Lower leg skin (tissue), 4 donors: ENCODE data around the gene VRK2. TPM values are rescaled to one million over a fixed set of nuclear protein-coding genes. Genes with fewer than 3 reads are reported as not detected.
"Not testable (repeated sequence)": the region's sequence is repeated elsewhere in the genome, so short reads cannot be mapped to it uniquely, and the experiment has no call there.

Experiments used
- DNase-seq, 2 donors: peaks; one replicate each; pipeline ENCODE4 v3.0.0-alpha.2; 2019; ENCODE audit warnings: low spot score in 2 of 2
- H3K4me3 ChIP-seq: fragments of 200-600 bp; sonication (generic); 2 replicates; pipeline ENCODE4 v1.5.1; 2017; ENCODE audit warnings: mild to moderate bottlenecking, low read depth; ENCODE audit not compliant: poor library complexity, severe bottlenecking
- POLR2A ChIP-seq, 2 donors: fragments of 450-650 bp; IDR thresholded peaks; one replicate each; pipeline ENCODE4 v1.6.1; 2016 to 2017; ENCODE audit warnings: antibody characterized with exemption in 2 of 2, mild to moderate bottlenecking in 1 of 2, moderate library complexity in 1 of 2
- WGBS, 2 donors: methylation state at CpG; one replicate each; pipeline ENCODE4 v1.1.5; 2018; 5-methylcytosine and 5-hydroxymethylcytosine counted together
- intact Hi-C: fragments of 100-400 bp; cut with DNase I; formaldehyde crosslinking; loops from one replicate; pipeline ENCODE4 v1.15.0; 2023; ENCODE audit warnings: low total_unique reads
- total RNA-seq, 4 donors: library from RNA; depleted of rRNA; stranded (reverse); fragments of >200 nt; gene quantifications; one replicate each; pipeline ENCODE4 v1.1.0, GENCODE V29; 2016
- TF ChIP-seq, protein P1 (sequence below), 3 donors: fragments of 450-650 bp; IDR thresholded peaks; one replicate each; pipeline ENCODE4 v1.5.1; 2016; ENCODE audit warnings: antibody characterized with exemption in 3 of 3, mild to moderate bottlenecking in 3 of 3, moderate library complexity in 2 of 3

The VRK2 gene
- total RNA-seq, 4 donors from 2014 or later, result 10.7 to 18.3 (median 13.8) TPM

DNA sequence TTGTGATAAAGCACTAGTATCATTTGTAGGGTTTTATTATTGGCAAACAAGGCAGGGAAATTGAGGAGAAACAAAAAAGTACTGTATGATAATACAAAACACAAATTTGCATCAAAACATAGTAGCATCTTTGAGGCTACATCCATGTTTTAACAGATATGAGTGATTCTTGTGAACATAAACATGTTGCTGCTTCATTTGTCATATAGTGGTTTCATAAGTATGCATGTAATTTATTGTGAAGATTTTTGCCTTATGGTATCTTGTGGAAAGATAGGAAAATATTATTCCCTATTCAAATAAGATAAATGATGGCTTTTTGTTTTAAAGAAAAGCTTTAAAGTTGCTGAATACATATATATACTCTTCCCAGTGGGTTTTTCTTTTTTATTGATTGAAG, 60.3 kb downstream of the VRK2 start:
- TF ChIP-seq, protein P1, sequence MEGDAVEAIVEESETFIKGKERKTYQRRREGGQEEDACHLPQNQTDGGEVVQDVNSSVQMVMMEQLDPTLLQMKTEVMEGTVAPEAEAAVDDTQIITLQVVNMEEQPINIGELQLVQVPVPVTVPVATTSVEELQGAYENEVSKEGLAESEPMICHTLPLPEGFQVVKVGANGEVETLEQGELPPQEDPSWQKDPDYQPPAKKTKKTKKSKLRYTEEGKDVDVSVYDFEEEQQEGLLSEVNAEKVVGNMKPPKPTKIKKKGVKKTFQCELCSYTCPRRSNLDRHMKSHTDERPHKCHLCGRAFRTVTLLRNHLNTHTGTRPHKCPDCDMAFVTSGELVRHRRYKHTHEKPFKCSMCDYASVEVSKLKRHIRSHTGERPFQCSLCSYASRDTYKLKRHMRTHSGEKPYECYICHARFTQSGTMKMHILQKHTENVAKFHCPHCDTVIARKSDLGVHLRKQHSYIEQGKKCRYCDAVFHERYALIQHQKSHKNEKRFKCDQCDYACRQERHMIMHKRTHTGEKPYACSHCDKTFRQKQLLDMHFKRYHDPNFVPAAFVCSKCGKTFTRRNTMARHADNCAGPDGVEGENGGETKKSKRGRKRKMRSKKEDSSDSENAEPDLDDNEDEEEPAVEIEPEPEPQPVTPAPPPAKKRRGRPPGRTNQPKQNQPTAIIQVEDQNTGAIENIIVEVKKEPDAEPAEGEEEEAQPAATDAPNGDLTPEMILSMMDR (IDR thresholded peaks at IDR 0.05), result no peak
- no peak for TF ChIP-seq POLR2A (IDR thresholded peaks at IDR 0.05)
- H3K4me3 ChIP-seq, result no peak overlapping the region
- no peak for DNase-seq
- intact Hi-C loops, result no loop called here

DNA sequence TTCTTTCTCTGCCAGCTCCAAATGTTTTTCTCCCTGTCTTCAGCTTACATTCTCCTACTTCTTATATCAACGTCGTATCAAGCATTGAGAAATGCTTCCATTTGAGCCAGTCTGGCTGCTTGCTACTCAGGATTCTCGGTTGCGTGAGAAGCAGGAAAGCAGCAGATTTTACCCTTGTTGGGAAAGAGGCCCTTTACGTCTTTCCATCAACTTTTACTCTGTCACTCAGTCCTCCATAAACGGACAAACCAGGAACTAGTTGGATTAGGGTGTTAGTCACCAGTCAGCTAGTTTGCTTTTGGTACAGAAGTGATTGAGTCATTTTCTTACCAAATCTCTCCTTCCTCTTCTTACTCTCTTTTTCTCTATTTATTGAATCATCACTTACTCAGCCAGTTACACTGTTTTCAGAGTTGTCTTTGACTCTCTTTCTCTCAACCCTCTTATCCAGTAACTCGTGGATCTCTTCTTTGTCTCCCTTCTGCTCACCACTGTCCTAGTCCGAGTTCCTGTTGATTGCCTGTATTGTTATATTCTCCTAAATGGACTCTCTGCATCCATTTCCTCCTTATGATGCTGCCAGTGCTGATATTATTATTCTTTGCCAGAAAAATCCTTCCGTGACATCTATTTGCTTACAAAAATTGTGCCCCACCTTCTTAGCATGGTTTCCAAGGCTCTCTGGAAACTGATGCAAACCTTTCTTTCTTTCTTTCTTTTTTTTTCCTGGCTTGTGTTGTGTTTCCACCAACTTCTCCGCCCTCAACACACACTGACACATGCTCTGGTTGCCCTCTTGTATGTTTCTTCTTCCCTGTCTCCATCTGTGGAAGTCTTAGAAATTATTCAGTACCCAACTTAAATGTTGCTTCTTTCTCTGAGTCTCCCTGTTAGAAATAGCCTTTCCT, 61.5 kb downstream of the VRK2 start:
- no peak for TF ChIP-seq POLR2A (IDR thresholded peaks at IDR 0.05)
- intact Hi-C loops, result no loop called here
- WGBS, 2 donors, result 76 to 77% methylated on average over 10 of the region's 10 CpGs
- no peak for DNase-seq
- H3K4me3 ChIP-seq, result no peak overlapping the region

DNA sequence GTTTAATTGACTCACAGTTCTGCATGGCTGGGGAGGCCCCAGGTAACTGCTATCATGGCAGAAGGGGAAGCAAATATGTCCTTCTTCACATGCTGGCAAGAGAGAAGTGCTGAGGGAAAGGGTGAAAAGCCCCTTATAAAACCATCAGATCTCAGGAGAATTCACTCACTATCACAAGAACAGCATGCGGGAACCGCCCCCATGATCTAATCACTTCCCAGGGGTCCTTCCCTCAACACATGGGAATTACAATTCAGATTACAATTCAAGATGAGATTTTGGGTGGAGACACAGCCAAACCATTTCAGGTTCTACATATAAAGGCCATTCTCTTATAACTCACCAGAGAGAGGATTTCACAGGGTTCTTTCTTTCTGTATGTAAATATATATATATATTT, 62.9 kb downstream of the VRK2 start:
- no peak for DNase-seq
- 96 to 97% methylated on average over 2 of the region's 2 CpGs for WGBS, 2 donors
- intact Hi-C loops, result no loop called here
- TF ChIP-seq, protein P1 (IDR thresholded peaks at IDR 0.05), result no peak
- TF ChIP-seq POLR2A (IDR thresholded peaks at IDR 0.05), result no peak
- H3K4me3 ChIP-seq, result no peak overlapping the region

DNA sequence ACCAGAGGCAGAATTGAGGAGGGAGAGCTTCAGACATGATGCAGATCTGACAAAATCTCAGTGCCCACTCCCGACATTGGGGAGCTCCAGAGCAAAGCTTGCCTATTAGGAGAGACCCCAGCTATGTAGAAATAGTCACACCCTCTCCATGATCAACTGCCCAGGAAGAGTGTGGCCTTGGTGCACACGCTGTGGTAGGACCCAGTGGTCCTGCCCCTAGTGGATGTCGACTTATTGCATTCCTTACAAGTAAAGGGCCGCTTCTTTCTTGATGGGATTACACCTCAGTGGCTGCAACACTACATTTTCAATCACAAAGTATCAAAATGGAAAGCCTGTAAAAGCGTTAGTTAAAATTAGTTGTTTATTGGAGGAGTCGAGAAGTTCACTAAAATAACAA, 64.2 kb downstream of the VRK2 start:
- no peak overlapping the region for H3K4me3 ChIP-seq
- intact Hi-C loops, result no loop called here
- no peak for TF ChIP-seq POLR2A (IDR thresholded peaks at IDR 0.05)
- TF ChIP-seq, protein P1 (IDR thresholded peaks at IDR 0.05), result no peak
- 94 to 97% methylated on average over 6 of the region's 6 CpGs for WGBS, 2 donors
- DNase-seq, result no peak

DNA sequence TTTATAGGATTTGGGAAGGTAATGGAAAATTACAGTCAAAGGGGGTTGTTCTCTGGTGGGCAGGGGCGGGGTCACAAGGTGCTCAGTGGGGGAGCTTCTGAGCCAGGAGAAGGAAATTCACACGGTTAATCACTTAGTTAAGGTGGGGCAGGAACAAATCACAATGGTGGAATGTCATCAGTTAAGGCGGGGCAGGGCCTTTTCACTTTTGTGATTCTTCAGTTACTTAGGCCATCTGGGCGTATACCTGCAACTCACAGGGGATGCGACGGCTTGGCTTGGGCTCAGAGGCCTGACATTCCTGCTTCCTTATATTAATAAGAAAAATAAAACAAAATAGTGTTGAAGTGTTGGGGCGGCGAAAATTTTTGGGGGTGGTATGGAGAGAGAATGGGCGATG, 67.0 kb downstream of the VRK2 start:
- intact Hi-C loops, H3K4me3 ChIP-seq, DNase-seq: not testable (repeated sequence)
- WGBS, 2 donors, result 92 to 95% methylated on average over 9 of the region's 9 CpGs

DNA sequence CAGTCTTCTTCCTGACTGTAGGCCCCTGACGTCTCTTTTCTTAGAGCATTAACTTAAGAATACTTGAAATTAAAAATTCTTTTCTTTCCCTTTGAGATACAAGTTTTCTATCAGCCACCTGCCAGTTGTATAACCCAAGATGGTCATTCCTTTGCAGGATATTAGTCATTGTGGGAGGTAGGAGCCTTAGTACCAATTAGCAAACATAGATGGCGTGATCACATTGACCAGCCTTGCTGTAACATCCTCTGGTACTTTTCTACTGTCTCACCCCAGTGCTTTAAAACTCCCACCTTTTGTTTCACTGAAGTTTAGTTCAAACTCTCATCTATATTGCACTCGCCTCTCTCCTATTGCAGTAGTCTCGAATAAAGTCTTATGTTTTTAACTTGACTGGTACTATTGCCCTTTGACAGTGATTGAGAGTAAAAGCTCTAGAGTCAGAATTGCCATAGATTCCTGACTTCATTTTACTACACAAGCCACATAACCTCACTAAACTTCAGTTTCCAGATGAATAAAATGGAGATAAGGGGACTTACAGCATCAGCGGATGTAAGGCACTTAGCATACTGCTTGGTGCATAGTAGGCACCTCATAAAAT, 74.1 kb downstream of the VRK2 start:
- TF ChIP-seq, protein P1 (IDR thresholded peaks at IDR 0.05), result no peak
- no peak for TF ChIP-seq POLR2A (IDR thresholded peaks at IDR 0.05)
- H3K4me3 ChIP-seq, result no peak overlapping the region
- WGBS, 2 donors, result 90 to 95% methylated on average over 5 of the region's 5 CpGs
- no peak for DNase-seq
- intact Hi-C loops, result no loop called here
